ENCODE results near the gene HIPK2.

DNA sequence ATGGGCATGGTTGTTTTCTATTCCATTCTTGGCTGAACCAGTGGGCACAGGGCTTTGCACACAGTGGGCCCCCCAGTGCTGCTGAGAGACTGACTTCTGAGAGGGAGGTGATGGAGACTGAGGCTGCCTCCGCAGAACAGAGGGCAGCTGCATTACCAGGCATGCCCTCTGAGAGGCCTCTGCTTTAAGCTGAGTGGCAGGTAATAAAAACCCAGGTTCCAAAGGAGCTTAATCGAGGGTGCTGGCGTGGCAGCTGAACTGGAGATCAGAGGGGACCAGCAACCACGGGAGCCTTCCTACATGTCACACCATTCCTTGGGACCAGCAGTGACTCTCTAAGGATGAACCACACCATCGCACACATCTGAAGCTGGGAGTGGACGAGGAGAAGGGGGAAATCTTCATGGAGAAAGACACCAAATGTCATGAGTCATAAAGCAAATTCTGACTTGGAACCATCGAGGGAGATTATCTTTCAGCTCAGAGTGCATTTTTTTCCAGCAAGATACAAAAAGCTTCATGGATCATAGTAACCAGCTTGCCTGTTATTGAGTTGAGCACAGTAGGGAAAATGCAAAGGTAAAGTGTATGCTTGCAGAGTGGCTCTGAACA is 24.6 kb downstream of the HIPK2 start:
- TF ChIP-seq, protein P1, sequence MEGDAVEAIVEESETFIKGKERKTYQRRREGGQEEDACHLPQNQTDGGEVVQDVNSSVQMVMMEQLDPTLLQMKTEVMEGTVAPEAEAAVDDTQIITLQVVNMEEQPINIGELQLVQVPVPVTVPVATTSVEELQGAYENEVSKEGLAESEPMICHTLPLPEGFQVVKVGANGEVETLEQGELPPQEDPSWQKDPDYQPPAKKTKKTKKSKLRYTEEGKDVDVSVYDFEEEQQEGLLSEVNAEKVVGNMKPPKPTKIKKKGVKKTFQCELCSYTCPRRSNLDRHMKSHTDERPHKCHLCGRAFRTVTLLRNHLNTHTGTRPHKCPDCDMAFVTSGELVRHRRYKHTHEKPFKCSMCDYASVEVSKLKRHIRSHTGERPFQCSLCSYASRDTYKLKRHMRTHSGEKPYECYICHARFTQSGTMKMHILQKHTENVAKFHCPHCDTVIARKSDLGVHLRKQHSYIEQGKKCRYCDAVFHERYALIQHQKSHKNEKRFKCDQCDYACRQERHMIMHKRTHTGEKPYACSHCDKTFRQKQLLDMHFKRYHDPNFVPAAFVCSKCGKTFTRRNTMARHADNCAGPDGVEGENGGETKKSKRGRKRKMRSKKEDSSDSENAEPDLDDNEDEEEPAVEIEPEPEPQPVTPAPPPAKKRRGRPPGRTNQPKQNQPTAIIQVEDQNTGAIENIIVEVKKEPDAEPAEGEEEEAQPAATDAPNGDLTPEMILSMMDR (IDR thresholded peaks at IDR 0.05), result peak in 1 of 4 experiments; percentile 26
- TF ChIP-seq POLR2A (IDR thresholded peaks at IDR 0.05) (no peak), POLR2AphosphoS5 (IDR thresholded peaks at IDR 0.05) (no peak)
